ENCODE data around the gene GRID1. TPM values are rescaled to one million over a fixed set of nuclear protein-coding genes. Genes with fewer than 3 reads are reported as not detected.

Gene GRID1
- total and polyA plus RNA-seq, 7 experiments from 2014 or later: not detected

DNA sequence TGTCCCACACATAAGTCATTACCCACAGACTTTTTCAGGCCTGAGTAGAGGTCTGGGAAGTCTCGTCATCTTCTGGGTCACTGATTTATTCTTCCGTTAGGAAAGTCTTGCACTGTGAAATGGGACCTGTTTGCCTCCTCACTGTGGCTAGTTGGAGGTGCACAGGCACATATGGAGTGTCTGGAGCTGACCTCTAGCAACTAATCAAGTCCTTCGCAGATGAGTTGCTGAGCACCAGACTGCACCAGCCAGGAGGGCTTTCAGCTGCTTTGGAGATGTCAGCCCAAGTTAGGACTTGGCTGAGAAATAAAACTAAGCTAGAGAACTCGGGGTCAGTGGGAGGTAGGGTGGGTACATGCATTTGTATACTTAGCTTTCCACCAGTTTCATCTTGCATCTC is 578.0 kb downstream of the GRID1 start:
- Mint-ChIP-seq H3K4me1 (no peaks in the 10 kb centered on the region), H3K9me3 (no peaks in the 10 kb centered on the region), H3K27me3 (peaks cover 0 to 6% (median 4%) of the 10 kb centered on the region in 5 donors), H3K36me3 (no peaks in the 10 kb centered on the region), H3K27ac (no peak overlapping the region), H3K4me3 (no peak overlapping the region)
- no peak for ATAC-seq
- H3K4me3 ChIP-seq (ENCODE audit: low read length): no peak overlapping the region
- ChIA-PET POLR2A (no interaction called here), CTCF (no interaction called here)
- no peak for DNase-seq
- H3K27me3 ChIP-seq (ENCODE audit: control insufficient read depth in 2 of 2, insufficient read depth in 2 of 2, low read length in 2 of 2): no peaks in the 10 kb centered on the region
- no peaks in the 10 kb centered on the region for H3K4me1 ChIP-seq (ENCODE audit: control insufficient read depth in 2 of 2, insufficient read depth in 2 of 2, low read length in 2 of 2)
- no peaks in the 10 kb centered on the region for H3K9me3 ChIP-seq (ENCODE audit: control insufficient read depth in 2 of 3, low read length in 3 of 3)
- no peak overlapping the region for H3K27ac ChIP-seq (ENCODE audit: low read depth, low read length)
- no peaks in the 10 kb centered on the region for H3K36me3 ChIP-seq (ENCODE audit: control insufficient read depth in 2 of 3, insufficient read depth in 3 of 3, low read length in 3 of 3)
- intact Hi-C loops (cut with micrococcal nuclease): loop anchor here in 1 of 2 donors (10.0 kb wide), 1 partner anchor 244 kb away; no protein-coding TSS in a partner anchor

DNA sequence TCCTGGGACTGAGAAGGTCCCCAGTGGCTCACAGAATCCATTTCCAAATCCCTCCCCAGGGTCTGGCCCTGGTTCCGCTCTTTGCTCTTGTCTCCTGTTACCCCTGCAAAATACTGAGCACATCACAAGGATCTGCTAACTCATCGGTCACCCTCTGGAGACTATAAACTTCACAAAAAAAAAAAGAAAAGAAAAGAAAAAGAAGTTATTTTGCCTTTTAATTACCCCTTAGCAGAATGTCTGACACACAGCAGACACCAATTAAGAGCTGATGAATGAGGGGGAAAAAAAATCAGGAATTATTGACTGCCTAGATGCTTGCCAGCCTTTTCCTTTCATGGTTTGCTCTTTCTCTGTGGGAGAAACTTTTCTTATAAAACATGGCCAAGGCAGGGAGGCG is 578.7 kb downstream of the GRID1 start:
- no peak overlapping the region for H3K27ac Mint-ChIP-seq
- Histone ChIP-seq H3K36me3 (ENCODE audit: control insufficient read depth in 2 of 3, insufficient read depth in 3 of 3, low read length in 3 of 3) (no peaks in the 10 kb centered on the region), H3K9me3 (ENCODE audit: control insufficient read depth in 2 of 3, low read length in 3 of 3) (no peaks in the 10 kb centered on the region), H3K27ac (ENCODE audit: low read depth, low read length) (no peak overlapping the region), H3K27me3 (ENCODE audit: control insufficient read depth in 2 of 2, insufficient read depth in 2 of 2, low read length in 2 of 2) (no peaks in the 10 kb centered on the region), H3K4me1 (ENCODE audit: control insufficient read depth in 2 of 2, insufficient read depth in 2 of 2, low read length in 2 of 2) (no peaks in the 10 kb centered on the region), H3K4me3 (ENCODE audit: low read length) (no peak overlapping the region)
- CTCF ChIA-PET: no interaction called here
- H3K9me3 Mint-ChIP-seq: no peaks in the 10 kb centered on the region
- ATAC-seq (no peak), DNase-seq (no peak)
- POLR2A ChIA-PET: no interaction called here
- intact Hi-C loops (cut with micrococcal nuclease): loop anchor here in 1 of 2 donors (10.0 kb wide), 1 partner anchor 243 kb away; no protein-coding TSS in a partner anchor
- H3K4me1 Mint-ChIP-seq: no peaks in the 10 kb centered on the region
- H3K27me3 Mint-ChIP-seq: peaks cover 0 to 4% (median 0%) of the 10 kb centered on the region in 5 donors
- no peaks in the 10 kb centered on the region for H3K36me3 Mint-ChIP-seq
- no peak overlapping the region for H3K4me3 Mint-ChIP-seq

DNA sequence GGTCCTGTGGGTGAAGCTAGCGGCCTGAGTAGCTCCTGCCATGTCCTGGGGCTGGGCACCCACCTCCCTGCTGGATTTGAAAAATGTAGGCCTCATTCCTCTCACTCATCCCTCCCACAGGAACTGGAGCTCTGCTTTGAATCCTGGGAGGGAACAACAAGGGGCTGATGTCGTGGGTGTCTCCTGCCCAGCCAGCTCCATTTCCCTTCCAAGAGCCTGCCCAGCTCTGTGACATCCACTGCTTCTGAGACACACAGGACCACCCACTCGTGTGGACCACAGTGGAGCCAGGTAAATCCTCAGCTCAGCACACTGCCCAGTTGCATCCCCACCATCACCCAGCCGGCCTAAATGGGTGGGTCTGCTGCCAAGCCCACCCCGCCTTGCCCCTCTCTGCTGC is 579.2 kb downstream of the GRID1 start:
- ATAC-seq (no peak), DNase-seq (no peak)
- Histone ChIP-seq H3K4me1 (ENCODE audit: control insufficient read depth in 2 of 2, insufficient read depth in 2 of 2, low read length in 2 of 2) (no peaks in the 10 kb centered on the region), H3K27me3 (ENCODE audit: control insufficient read depth in 2 of 2, insufficient read depth in 2 of 2, low read length in 2 of 2) (no peaks in the 10 kb centered on the region), H3K36me3 (ENCODE audit: control insufficient read depth in 2 of 3, insufficient read depth in 3 of 3, low read length in 3 of 3) (no peaks in the 10 kb centered on the region), H3K9me3 (ENCODE audit: control insufficient read depth in 2 of 3, low read length in 3 of 3) (no peaks in the 10 kb centered on the region), H3K27ac (ENCODE audit: low read depth, low read length) (no peak overlapping the region), H3K4me3 (ENCODE audit: low read length) (no peak overlapping the region)
- ChIA-PET POLR2A (no interaction called here), CTCF (no interaction called here)
- H3K4me3 Mint-ChIP-seq: no peak overlapping the region
- H3K27me3 Mint-ChIP-seq: peaks cover 0 to 4% (median 0%) of the 10 kb centered on the region in 5 donors
- no peaks in the 10 kb centered on the region for H3K9me3 Mint-ChIP-seq
- no peaks in the 10 kb centered on the region for H3K36me3 Mint-ChIP-seq
- no peaks in the 10 kb centered on the region for H3K4me1 Mint-ChIP-seq
- intact Hi-C loops (cut with micrococcal nuclease): loop anchor here in 1 of 2 donors (10.0 kb wide), 1 partner anchor 243 kb away; no protein-coding TSS in a partner anchor
- H3K27ac Mint-ChIP-seq: no peak overlapping the region

DNA sequence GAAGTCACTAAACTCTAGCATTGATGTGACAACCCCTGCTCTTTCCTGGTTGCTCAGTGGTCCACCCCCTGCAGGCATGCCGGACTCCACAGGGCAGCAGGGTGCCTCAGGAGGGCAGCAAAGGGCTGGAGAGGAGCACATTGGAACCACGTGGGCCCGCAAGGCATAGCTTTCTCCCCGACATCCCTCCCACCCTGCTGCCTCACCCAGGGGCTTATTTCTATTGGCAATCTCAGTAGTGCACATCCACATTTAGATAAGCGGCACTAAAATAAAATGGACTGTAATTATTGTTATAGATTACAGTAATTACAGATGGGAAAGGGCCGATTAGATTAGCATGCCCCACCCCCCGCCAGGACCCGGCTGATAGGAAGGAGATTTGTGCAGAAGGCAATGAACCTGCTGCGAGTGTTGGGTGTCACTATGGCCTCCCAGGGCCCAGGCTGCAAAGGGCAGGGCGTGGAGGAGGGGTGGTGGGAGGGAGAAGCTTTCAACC is 580.1 kb downstream of the GRID1 start:
- Histone ChIP-seq H3K27ac (ENCODE audit: low read depth, low read length) (no peak overlapping the region), H3K27me3 (ENCODE audit: control insufficient read depth in 2 of 2, insufficient read depth in 2 of 2, low read length in 2 of 2) (no peaks in the 10 kb centered on the region), H3K9me3 (ENCODE audit: control insufficient read depth in 2 of 3, low read length in 3 of 3) (no peaks in the 10 kb centered on the region), H3K4me3 (ENCODE audit: low read length) (no peak overlapping the region), H3K4me1 (ENCODE audit: control insufficient read depth in 2 of 2, insufficient read depth in 2 of 2, low read length in 2 of 2) (no peaks in the 10 kb centered on the region), H3K36me3 (ENCODE audit: control insufficient read depth in 2 of 3, insufficient read depth in 3 of 3, low read length in 3 of 3) (no peaks in the 10 kb centered on the region)
- ATAC-seq (no peak), DNase-seq (no peak)
- ChIA-PET CTCF (no interaction called here), POLR2A (no interaction called here)
- no peaks in the 10 kb centered on the region for H3K36me3 Mint-ChIP-seq
- H3K27ac Mint-ChIP-seq: no peak overlapping the region
- peaks cover 0 to 6% (median 0%) of the 10 kb centered on the region in 5 donors for H3K27me3 Mint-ChIP-seq
- no peaks in the 10 kb centered on the region for H3K9me3 Mint-ChIP-seq
- intact Hi-C loops (cut with micrococcal nuclease): loop anchor here in 1 of 2 donors (10.0 kb wide), 1 partner anchor 242 kb away; no protein-coding TSS in a partner anchor
- no peak overlapping the region for H3K4me3 Mint-ChIP-seq
- H3K4me1 Mint-ChIP-seq: no peaks in the 10 kb centered on the region

DNA sequence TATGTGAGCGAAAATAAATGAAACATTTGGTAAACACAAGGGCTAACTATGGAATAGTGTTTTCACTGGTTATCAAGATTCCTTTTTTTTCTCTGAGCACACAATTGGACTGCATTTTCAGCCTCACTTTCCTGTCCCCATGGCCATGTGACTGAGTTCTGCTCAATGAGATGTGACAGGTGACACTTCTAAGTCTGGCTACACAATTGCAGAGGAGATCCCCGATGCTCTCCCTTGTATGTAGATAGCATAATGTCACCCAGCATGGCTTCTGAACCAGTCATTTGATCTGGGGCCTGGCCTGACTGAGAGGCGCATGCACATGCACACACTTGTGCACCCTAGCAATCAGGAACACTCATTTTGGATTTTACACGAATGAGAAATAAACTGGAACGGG is 581.8 kb downstream of the GRID1 start:
- ATAC-seq: no peak
- POLR2A ChIA-PET: no interaction called here
- no peaks in the 10 kb centered on the region for H3K4me1 Mint-ChIP-seq
- H3K9me3 Mint-ChIP-seq: no peaks in the 10 kb centered on the region
- no peaks in the 10 kb centered on the region for H3K36me3 Mint-ChIP-seq
- no peaks in the 10 kb centered on the region for H3K36me3 ChIP-seq (ENCODE audit: control insufficient read depth in 2 of 3, insufficient read depth in 3 of 3, low read length in 3 of 3)
- peaks cover 0 to 6% (median 0%) of the 10 kb centered on the region in 5 donors for H3K27me3 Mint-ChIP-seq
- no peak for DNase-seq
- CTCF ChIA-PET: no interaction called here
- intact Hi-C loops (cut with micrococcal nuclease): loop anchor here in 1 of 2 donors (10.0 kb wide), 1 partner anchor 240 kb away; no protein-coding TSS in a partner anchor
- H3K27me3 ChIP-seq (ENCODE audit: control insufficient read depth in 2 of 2, insufficient read depth in 2 of 2, low read length in 2 of 2): no peaks in the 10 kb centered on the region
- no peak overlapping the region for H3K4me3 ChIP-seq (ENCODE audit: low read length)
- H3K9me3 ChIP-seq (ENCODE audit: control insufficient read depth in 2 of 3, low read length in 3 of 3): no peaks in the 10 kb centered on the region
- no peak overlapping the region for H3K4me3 Mint-ChIP-seq
- H3K27ac Mint-ChIP-seq: no peak overlapping the region
- no peaks in the 10 kb centered on the region for H3K4me1 ChIP-seq (ENCODE audit: control insufficient read depth in 2 of 2, insufficient read depth in 2 of 2, low read length in 2 of 2)
- no peak overlapping the region for H3K27ac ChIP-seq (ENCODE audit: low read depth, low read length)

DNA sequence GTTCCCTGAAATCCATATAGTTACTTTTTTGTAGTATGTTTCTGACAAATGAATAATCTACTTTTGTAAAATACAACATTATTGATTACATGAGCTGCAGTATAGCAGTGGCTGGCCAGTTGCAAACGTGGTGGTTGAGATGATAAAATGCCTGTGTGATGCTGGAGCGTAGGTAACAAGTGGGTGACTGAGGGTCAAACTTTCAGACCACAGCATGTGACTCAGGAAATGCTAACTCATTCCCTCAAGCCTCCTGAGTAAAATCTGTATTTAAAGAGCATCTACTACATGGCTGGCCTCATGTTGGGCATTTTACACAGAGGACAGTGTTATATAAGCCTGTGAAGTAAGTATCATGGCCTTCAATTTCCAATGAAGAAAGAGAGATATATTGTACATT is 585.2 kb downstream of the GRID1 start:
- Mint-ChIP-seq H3K36me3 (no peaks in the 10 kb centered on the region), H3K27ac (no peak overlapping the region), H3K27me3 (peaks cover 0 to 6% (median 0%) of the 10 kb centered on the region in 5 donors), H3K4me1 (no peaks in the 10 kb centered on the region), H3K9me3 (no peaks in the 10 kb centered on the region), H3K4me3 (no peak overlapping the region)
- H3K9me3 ChIP-seq (ENCODE audit: control insufficient read depth in 2 of 3, low read length in 3 of 3): no peaks in the 10 kb centered on the region
- H3K36me3 ChIP-seq (ENCODE audit: control insufficient read depth in 2 of 3, insufficient read depth in 3 of 3, low read length in 3 of 3): no peaks in the 10 kb centered on the region
- DNase-seq: no peak
- POLR2A ChIA-PET: no interaction called here
- ATAC-seq: no peak
- H3K27ac ChIP-seq (ENCODE audit: low read depth, low read length): no peak overlapping the region
- no peak overlapping the region for H3K4me3 ChIP-seq (ENCODE audit: low read length)
- no peaks in the 10 kb centered on the region for H3K4me1 ChIP-seq (ENCODE audit: control insufficient read depth in 2 of 2, insufficient read depth in 2 of 2, low read length in 2 of 2)
- intact Hi-C loops (cut with micrococcal nuclease): loop anchor here in 1 of 2 donors (10.0 kb wide), 1 partner anchor 237 kb away; no protein-coding TSS in a partner anchor
- H3K27me3 ChIP-seq (ENCODE audit: control insufficient read depth in 2 of 2, insufficient read depth in 2 of 2, low read length in 2 of 2): no peaks in the 10 kb centered on the region
- CTCF ChIA-PET: no interaction called here

DNA sequence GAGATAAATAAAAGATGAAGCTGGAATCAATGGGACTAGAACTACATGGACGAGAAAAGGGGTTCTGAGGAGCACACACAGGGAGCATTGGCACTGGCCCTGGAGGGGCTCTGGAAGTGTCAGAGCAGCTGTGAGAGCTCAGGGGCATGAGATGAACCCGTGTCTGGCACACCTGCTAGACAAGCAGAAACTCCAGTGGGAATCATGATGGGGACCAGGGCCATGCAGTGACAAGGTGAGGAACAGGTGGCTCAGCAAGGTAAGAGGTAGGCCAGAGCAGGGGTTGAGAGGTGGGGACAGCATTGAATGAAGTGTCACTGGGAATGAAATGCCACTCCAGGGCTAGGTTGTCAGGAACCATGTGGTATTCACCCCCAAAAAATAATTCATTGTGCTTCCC is 588.5 kb downstream of the GRID1 start:
- no peaks in the 10 kb centered on the region for H3K4me1 Mint-ChIP-seq
- Histone ChIP-seq H3K4me1 (ENCODE audit: control insufficient read depth in 2 of 2, insufficient read depth in 2 of 2, low read length in 2 of 2) (no peaks in the 10 kb centered on the region), H3K36me3 (ENCODE audit: control insufficient read depth in 2 of 3, insufficient read depth in 3 of 3, low read length in 3 of 3) (no peaks in the 10 kb centered on the region), H3K27ac (ENCODE audit: low read depth, low read length) (no peak overlapping the region), H3K27me3 (ENCODE audit: control insufficient read depth in 2 of 2, insufficient read depth in 2 of 2, low read length in 2 of 2) (no peaks in the 10 kb centered on the region), H3K4me3 (ENCODE audit: low read length) (no peak overlapping the region), H3K9me3 (ENCODE audit: control insufficient read depth in 2 of 3, low read length in 3 of 3) (no peaks in the 10 kb centered on the region)
- H3K27me3 Mint-ChIP-seq: peaks cover 0 to 6% (median 0%) of the 10 kb centered on the region in 5 donors
- H3K36me3 Mint-ChIP-seq: no peaks in the 10 kb centered on the region
- intact Hi-C loops (cut with micrococcal nuclease): no loop called here
- CTCF ChIA-PET: no interaction called here
- no peak overlapping the region for H3K27ac Mint-ChIP-seq
- POLR2A ChIA-PET: no interaction called here
- no peak overlapping the region for H3K4me3 Mint-ChIP-seq
- peaks cover 0 to 5% (median 0%) of the 10 kb centered on the region in 11 donors for H3K9me3 Mint-ChIP-seq
- DNase-seq (no peak), ATAC-seq (no peak)
